ENCODE results near the gene LTB4R.

Gene LTB4R

DNA sequence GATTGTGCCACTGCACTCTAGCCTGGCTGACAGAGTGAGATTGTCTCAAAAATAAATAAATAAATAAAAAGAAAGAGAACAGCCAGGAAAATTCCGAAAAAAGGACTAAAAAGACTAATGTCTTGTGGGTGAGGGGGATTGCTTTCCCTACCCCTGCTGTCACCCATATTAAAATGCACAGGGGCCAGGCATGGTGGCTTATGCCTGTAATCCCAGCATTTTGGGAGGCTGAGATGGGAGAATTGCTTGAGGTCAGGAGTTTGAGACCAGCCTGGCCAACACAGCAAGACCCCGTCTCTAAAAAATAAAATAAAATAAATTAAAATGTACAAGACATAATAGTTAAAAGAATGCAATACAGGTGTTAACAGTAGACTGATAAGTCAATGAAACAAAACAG is 17.8 kb upstream of the LTB4R start:
- H3K36me3 ChIP-seq (replicated peaks; ENCODE audit: low read depth, low read length): peaks cover 21% of the 10 kb centered on the region

DNA sequence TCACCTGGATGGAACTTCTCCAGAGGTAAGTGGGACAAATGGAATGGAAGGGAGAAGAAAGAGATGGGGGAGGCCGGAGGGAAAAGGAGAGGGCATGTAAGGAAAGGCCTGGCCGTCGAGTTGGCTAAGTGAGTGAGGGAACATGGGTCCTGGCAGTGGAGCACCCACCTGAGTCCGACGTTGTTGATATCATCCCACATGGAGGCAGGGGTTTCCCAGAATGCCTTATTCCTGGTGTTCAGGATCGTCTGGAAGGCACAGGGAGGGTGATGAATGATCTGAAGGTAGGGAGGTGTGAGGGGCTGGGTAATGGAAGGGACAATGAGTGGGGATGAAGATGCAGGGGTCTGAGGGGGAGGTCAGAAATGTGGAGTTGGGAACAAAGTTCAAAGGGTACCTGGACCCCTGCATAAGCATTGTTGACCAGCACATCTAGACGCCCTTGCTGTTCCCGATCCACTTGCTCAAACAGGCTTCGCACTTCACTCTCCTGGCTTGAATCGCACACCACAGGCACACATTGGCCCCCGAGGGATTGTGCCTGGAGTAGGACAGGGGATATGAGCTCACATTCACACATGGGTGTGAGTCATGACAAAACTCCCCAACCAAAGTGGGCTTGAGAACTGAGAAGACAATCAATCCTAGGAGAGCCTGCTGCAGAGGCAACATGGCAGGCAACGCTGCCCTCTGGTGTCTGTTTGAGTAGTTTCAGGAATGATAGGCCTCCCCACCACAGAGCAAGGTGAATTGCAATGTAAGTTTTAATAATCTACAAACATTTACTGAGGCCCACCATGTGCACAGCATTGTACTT is 14.8 kb upstream of the LTB4R start:
- Histone ChIP-seq H3K27ac (ENCODE audit: low read length) (no peak overlapping the region), H4K20me1 (ENCODE audit: insufficient read depth, low read length) (peaks cover 4% of the 10 kb centered on the region; the same call in 1 of the 2 replicates), H3K9me3 (ENCODE audit: insufficient read depth, low read length) (no peaks in the 10 kb centered on the region), H3K4me2 (ENCODE audit: low read length) (peak overlapping the region; percentile 44), H3K4me1 (ENCODE audit: low read length) (peaks cover 33% of the 10 kb centered on the region), H3K4me3 (ENCODE audit: low read length) (no peak overlapping the region), H2AFZ (ENCODE audit: low read depth, low read length) (no peak overlapping the region), H3K27me3 (ENCODE audit: low read depth, low read length) (no peaks in the 10 kb centered on the region), H3K36me3 (replicated peaks; ENCODE audit: low read depth, low read length) (peaks cover 13% of the 10 kb centered on the region), H3K9ac (ENCODE audit: low read length) (no peak overlapping the region), H3K79me2 (ENCODE audit: low read length) (peaks cover 19% of the 10 kb centered on the region)
- TF ChIP-seq, protein P1, sequence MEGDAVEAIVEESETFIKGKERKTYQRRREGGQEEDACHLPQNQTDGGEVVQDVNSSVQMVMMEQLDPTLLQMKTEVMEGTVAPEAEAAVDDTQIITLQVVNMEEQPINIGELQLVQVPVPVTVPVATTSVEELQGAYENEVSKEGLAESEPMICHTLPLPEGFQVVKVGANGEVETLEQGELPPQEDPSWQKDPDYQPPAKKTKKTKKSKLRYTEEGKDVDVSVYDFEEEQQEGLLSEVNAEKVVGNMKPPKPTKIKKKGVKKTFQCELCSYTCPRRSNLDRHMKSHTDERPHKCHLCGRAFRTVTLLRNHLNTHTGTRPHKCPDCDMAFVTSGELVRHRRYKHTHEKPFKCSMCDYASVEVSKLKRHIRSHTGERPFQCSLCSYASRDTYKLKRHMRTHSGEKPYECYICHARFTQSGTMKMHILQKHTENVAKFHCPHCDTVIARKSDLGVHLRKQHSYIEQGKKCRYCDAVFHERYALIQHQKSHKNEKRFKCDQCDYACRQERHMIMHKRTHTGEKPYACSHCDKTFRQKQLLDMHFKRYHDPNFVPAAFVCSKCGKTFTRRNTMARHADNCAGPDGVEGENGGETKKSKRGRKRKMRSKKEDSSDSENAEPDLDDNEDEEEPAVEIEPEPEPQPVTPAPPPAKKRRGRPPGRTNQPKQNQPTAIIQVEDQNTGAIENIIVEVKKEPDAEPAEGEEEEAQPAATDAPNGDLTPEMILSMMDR (IDR thresholded peaks at IDR 0.05; ENCODE audit: low read depth, low read length): peak; percentile 90
- TF ChIP-seq EZH2phosphoT487 (IDR thresholded peaks at IDR 0.05; ENCODE audit: low read depth): no peak

More for the DNA sequence above, 17.8 kb upstream of the LTB4R start:
- Histone ChIP-seq H3K4me3 (ENCODE audit: low read length) (no peak overlapping the region), H3K4me1 (ENCODE audit: low read length) (peaks cover 42% of the 10 kb centered on the region), H3K27ac (ENCODE audit: low read length) (no peak overlapping the region), H4K20me1 (ENCODE audit: insufficient read depth, low read length) (peaks cover 24% of the 10 kb centered on the region), H3K27me3 (ENCODE audit: low read depth, low read length) (peaks cover 7% of the 10 kb centered on the region; the same call in 1 of the 2 replicates), H3K9ac (ENCODE audit: low read length) (no peak overlapping the region), H3K9me3 (ENCODE audit: insufficient read depth, low read length) (no peaks in the 10 kb centered on the region), H2AFZ (ENCODE audit: low read depth, low read length) (no peak overlapping the region), H3K4me2 (ENCODE audit: low read length) (no peak overlapping the region), H3K79me2 (ENCODE audit: low read length) (no peaks in the 10 kb centered on the region)
- TF ChIP-seq, protein P1 (IDR thresholded peaks at IDR 0.05; ENCODE audit: low read depth, low read length): no peak
- TF ChIP-seq EZH2phosphoT487 (IDR thresholded peaks at IDR 0.05; ENCODE audit: low read depth): no peak

DNA sequence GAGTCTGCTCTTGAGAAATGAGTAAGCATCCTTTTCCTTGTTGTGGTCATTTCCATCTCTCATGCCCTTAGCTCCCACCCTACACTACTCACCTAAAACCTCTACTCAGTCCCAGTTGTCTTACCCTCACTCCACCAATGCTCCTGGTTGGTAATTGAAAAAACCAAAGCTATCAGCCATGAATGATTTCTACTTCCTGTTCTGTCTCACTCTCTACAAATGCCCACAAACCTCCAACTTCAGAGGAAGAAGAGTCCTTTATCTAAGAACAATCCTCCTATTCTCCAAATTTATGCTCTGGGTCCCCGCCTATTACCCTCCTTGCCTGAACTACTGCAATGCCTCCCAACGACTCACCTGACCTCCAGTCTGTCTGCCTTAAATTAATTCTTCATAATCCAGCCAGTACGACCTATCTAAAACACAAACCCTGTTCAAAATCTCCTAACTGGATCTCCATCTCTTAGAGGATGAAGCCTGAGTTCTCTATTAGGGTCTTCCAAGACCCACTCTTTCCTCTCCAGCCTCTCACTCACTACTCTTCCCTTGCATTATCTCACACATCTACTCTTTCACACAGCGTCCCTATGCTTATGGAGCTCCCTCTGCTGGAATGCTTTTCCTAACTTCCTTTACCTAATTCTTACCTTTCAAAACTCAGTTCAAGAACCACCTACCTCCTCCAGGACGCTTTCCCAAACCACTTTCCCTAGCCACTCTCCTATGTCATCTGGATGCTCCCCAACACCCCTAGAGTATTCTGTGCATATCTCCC is 13.9 kb upstream of the LTB4R start:
- TF ChIP-seq, protein P1 (IDR thresholded peaks at IDR 0.05; ENCODE audit: low read depth, low read length): peak; percentile 40
- no peak for TF ChIP-seq EZH2phosphoT487 (IDR thresholded peaks at IDR 0.05; ENCODE audit: low read depth)
- no peak overlapping the region for H3K27ac ChIP-seq (ENCODE audit: low read length)

DNA sequence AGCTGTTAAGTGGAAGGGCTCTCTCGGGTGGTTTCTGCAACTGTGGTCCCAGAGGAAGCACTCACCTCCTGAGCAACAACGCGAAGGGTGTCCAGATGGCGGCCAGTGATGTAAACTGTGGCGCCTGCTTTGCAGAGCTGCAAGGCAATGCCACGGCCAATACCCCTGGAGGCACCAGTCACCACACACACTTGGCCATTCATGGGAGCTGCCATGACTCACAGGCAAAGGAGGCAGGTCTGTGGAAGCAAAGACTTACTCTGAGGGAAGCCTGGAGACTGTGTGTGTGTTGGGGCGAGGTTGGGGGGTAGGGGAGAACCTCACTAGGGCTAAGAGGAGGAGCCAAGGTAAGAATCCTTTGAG is 12.4 kb upstream of the LTB4R start:
- Histone ChIP-seq H4K20me1 (ENCODE audit: insufficient read depth, low read length) (no peaks in the 10 kb centered on the region), H3K36me3 (replicated peaks; ENCODE audit: low read depth, low read length) (peaks cover 30% of the 10 kb centered on the region), H3K9ac (ENCODE audit: low read length) (peak overlapping the region; percentile 74), H3K79me2 (ENCODE audit: low read length) (peaks cover 20% of the 10 kb centered on the region), H2AFZ (ENCODE audit: low read depth, low read length) (no peak overlapping the region; the same call in 1 of the 2 replicates), H3K4me1 (ENCODE audit: low read length) (peaks cover 27% of the 10 kb centered on the region), H3K9me3 (ENCODE audit: insufficient read depth, low read length) (no peaks in the 10 kb centered on the region), H3K27me3 (ENCODE audit: low read depth, low read length) (no peaks in the 10 kb centered on the region), H3K4me2 (ENCODE audit: low read length) (peak overlapping the region; percentile 97), H3K4me3 (ENCODE audit: low read length) (peak overlapping the region; percentile 98), H3K27ac (ENCODE audit: low read length) (no peak overlapping the region)
- TF ChIP-seq EZH2phosphoT487 (IDR thresholded peaks at IDR 0.05; ENCODE audit: low read depth): no peak
- TF ChIP-seq, protein P1 (IDR thresholded peaks at IDR 0.05; ENCODE audit: low read depth, low read length): no peak

More for the DNA sequence above, 13.9 kb upstream of the LTB4R start:
- Histone ChIP-seq H3K79me2 (ENCODE audit: low read length) (peaks cover 20% of the 10 kb centered on the region), H3K27me3 (ENCODE audit: low read depth, low read length) (no peaks in the 10 kb centered on the region), H3K4me3 (ENCODE audit: low read length) (no peak overlapping the region), H4K20me1 (ENCODE audit: insufficient read depth, low read length) (no peaks in the 10 kb centered on the region), H2AFZ (ENCODE audit: low read depth, low read length) (no peak overlapping the region), H3K36me3 (replicated peaks; ENCODE audit: low read depth, low read length) (peaks cover 21% of the 10 kb centered on the region), H3K4me2 (ENCODE audit: low read length) (no peak overlapping the region), H3K9me3 (ENCODE audit: insufficient read depth, low read length) (no peaks in the 10 kb centered on the region), H3K9ac (ENCODE audit: low read length) (no peak overlapping the region), H3K4me1 (ENCODE audit: low read length) (peaks cover 27% of the 10 kb centered on the region)

Data from OCI-LY3 (cell line).